HCT116 (cell line): Measurements from ENCODE around the gene FAM117A.

ENCODE experiments used
- CBX3 ChIP-seq: IDR thresholded peaks from 2 replicates; pipeline ENCODE4 v1.6.1; 2012; ENCODE audit warnings: low read depth
- EZH2 ChIP-seq: fragments of 200-600 bp; sonication (generic); IDR thresholded peaks from 2 replicates; pipeline ENCODE4 v1.6.1; 2017; ENCODE audit warnings: antibody characterized with exemption, mixed run types
- JUND ChIP-seq: IDR thresholded peaks from 2 replicates; pipeline ENCODE4 v1.6.1; 2012
- POLR2A ChIP-seq: IDR thresholded peaks from 2 replicates; pipeline ENCODE4 v1.7.0; 2011; ENCODE audit warnings: borderline replicate concordance; ENCODE audit not compliant: insufficient read depth, insufficient read length; ENCODE audit errors: extremely low read depth
- POLR2AphosphoS5 ChIP-seq: IDR thresholded peaks from 2 replicates; pipeline ENCODE4 v1.6.1; 2011; ENCODE audit warnings: mild to moderate bottlenecking, low read depth, low read length, moderate library complexity
- TCF7L2 ChIP-seq: IDR thresholded peaks from 2 replicates; pipeline ENCODE4 v1.7.0; 2011; ENCODE audit warnings: borderline replicate concordance, inconsistent platforms; ENCODE audit not compliant: insufficient read depth, insufficient read length; ENCODE audit errors: extremely low read depth
- YY1 ChIP-seq: IDR thresholded peaks from 2 replicates; pipeline ENCODE4 v1.6.1; 2011; ENCODE audit warnings: low read length, low read depth, moderate library complexity, mild to moderate bottlenecking; ENCODE audit not compliant: insufficient replicate concordance; ENCODE audit errors: extremely low read depth
- ZNF274 ChIP-seq: fragments of 200-500 bp; sonication (Bioruptor generic); IDR thresholded peaks from 2 replicates; pipeline ENCODE4 v1.6.1; 2014; ENCODE audit warnings: mild to moderate bottlenecking, low read depth, low read length, inconsistent platforms
- TF ChIP-seq, protein P1 (sequence below), 3 experiments: fragments of 200-600 bp in 1 of 3; sonication (generic) in 1 of 3; IDR thresholded peaks in 2 of 3; conservative IDR thresholded peaks in 1 of 3; 2 replicates each; pipeline ENCODE4 v1.5.1; 2012 to 2017; ENCODE audit warnings: low read depth in 2 of 3, low read length in 2 of 3, antibody characterized with exemption in 1 of 3, borderline replicate concordance in 1 of 3, control low read depth in 1 of 3, mild to moderate bottlenecking in 1 of 3, mixed read lengths in 1 of 3, mixed run types in 1 of 3, moderate library complexity in 1 of 3; ENCODE audit not compliant: insufficient read depth in 1 of 3
- TF ChIP-seq, protein P2 (sequence below): IDR thresholded peaks from 2 replicates; pipeline ENCODE4 v1.6.1; 2012
- TF ChIP-seq, protein P3 (sequence below): IDR thresholded peaks from 2 replicates; pipeline ENCODE4 v1.6.1; 2012; ENCODE audit warnings: low read depth

DNA sequence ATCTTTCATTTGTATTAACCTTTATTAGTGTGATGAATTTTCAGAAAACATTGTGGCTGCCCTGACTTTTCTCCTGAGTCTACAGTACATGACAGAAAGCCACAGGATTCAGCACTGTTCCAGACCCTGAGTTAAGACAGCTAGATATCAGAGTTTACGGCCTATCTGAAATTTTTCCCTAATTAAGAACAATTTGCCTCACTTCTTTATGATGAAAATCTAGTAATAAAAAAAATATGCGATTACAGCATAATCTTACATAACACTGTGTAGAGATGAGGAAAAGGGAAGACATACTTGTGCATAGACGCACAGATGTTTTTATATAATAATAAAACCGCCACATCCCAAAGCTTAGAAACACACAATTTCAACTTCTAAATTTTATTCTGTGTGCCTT is 93.3 kb downstream of the FAM117A start:
- TF ChIP-seq, protein P1, sequence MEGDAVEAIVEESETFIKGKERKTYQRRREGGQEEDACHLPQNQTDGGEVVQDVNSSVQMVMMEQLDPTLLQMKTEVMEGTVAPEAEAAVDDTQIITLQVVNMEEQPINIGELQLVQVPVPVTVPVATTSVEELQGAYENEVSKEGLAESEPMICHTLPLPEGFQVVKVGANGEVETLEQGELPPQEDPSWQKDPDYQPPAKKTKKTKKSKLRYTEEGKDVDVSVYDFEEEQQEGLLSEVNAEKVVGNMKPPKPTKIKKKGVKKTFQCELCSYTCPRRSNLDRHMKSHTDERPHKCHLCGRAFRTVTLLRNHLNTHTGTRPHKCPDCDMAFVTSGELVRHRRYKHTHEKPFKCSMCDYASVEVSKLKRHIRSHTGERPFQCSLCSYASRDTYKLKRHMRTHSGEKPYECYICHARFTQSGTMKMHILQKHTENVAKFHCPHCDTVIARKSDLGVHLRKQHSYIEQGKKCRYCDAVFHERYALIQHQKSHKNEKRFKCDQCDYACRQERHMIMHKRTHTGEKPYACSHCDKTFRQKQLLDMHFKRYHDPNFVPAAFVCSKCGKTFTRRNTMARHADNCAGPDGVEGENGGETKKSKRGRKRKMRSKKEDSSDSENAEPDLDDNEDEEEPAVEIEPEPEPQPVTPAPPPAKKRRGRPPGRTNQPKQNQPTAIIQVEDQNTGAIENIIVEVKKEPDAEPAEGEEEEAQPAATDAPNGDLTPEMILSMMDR (IDR thresholded peaks at IDR 0.05 in 2 of 3, conservative IDR thresholded peaks at IDR 0.05 in 1 of 3; ENCODE audit: borderline replicate concordance in 1 of 3, insufficient read depth in 1 of 3, low read depth in 2 of 3, low read length in 2 of 3): no peak
- TF ChIP-seq CBX3 (no peak), TCF7L2 (no peak), ZNF274 (no peak), EZH2 (no peak), POLR2A (no peak), POLR2AphosphoS5 (no peak), YY1 (no peak), JUND (no peak)
- TF ChIP-seq, protein P2, sequence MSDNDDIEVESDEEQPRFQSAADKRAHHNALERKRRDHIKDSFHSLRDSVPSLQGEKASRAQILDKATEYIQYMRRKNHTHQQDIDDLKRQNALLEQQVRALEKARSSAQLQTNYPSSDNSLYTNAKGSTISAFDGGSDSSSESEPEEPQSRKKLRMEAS: no peak
- TF ChIP-seq, protein P3, sequence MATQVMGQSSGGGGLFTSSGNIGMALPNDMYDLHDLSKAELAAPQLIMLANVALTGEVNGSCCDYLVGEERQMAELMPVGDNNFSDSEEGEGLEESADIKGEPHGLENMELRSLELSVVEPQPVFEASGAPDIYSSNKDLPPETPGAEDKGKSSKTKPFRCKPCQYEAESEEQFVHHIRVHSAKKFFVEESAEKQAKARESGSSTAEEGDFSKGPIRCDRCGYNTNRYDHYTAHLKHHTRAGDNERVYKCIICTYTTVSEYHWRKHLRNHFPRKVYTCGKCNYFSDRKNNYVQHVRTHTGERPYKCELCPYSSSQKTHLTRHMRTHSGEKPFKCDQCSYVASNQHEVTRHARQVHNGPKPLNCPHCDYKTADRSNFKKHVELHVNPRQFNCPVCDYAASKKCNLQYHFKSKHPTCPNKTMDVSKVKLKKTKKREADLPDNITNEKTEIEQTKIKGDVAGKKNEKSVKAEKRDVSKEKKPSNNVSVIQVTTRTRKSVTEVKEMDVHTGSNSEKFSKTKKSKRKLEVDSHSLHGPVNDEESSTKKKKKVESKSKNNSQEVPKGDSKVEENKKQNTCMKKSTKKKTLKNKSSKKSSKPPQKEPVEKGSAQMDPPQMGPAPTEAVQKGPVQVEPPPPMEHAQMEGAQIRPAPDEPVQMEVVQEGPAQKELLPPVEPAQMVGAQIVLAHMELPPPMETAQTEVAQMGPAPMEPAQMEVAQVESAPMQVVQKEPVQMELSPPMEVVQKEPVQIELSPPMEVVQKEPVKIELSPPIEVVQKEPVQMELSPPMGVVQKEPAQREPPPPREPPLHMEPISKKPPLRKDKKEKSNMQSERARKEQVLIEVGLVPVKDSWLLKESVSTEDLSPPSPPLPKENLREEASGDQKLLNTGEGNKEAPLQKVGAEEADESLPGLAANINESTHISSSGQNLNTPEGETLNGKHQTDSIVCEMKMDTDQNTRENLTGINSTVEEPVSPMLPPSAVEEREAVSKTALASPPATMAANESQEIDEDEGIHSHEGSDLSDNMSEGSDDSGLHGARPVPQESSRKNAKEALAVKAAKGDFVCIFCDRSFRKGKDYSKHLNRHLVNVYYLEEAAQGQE: no peak
